NCI-H774 (cell line): ENCODE results near the gene TULP1.

Experiments used
- DNase-seq: peaks from one replicate; lab custom pipeline; 2025; lab: John Stamatoyannopoulos, UW

The TULP1 gene

GRCh38 chr6:35465646-35466045 lies 47.0 kb downstream of the TULP1 start:
- no peak for DNase-seq

GRCh38 chr6:35463292-35463691 lies 49.4 kb downstream of the TULP1 start:
- no peak for DNase-seq

GRCh38 chr6:35461270-35461669 lies 51.4 kb downstream of the TULP1 start:
- no peak for DNase-seq

GRCh38 chr6:35457907-35458306 lies 54.8 kb downstream of the TULP1 start:
- no peak for DNase-seq

DNA sequence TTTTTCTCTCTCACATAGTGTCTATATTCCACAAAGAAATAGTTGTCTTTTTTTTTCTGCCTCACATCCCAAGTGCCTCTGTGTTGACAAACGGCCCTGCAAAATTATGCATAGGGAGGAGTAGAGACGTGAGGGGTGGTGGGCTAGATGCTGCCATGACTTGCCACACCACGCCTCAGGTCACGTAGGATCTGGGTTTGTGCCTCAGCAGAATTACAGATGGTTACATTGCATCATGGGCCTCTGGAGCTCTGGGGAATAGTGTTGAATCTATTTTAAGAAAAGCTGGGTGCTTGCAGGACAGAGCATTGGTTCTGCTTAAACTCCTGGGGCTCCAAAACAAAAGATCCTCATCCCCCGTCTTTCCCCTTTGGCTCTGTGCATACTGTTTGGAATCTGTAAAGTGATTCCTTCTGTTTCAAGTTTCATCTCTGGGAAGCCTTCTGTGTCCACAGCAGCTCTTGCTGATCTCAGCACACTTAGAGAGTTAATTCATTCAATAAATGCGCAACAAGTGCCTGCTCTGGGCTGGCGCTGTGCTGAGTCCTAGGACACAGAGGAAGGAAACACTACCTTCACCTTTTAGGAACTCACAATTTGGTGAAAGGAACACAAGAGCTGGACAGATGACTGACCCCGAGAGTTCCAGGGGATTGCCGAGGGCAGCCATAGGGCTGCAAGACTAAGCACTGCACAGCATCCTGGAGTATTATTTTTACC lies 58.1 kb downstream of the TULP1 start:
- no peak for DNase-seq

DNA sequence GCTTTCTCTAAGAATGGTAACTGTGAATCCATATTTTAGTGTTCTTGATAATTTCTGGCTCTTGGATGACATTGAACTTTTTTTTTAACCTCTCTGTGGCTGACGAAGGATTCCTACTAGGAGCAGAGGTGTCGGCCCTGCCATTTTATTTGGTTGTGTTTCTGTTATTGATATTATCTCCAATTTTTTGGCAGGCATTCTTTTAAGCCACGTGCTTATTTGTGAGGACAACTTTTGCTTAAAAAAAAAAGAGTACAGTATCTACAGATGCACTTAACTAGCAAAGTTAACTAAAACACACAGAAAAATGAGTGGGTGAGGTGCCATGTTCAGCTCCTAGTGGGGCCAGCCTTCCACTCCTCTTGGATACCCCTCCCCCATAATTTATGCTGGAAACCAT lies 59.5 kb downstream of the TULP1 start:
- no peak for DNase-seq

GRCh38 chr6:35452183-35453090 lies 60.3 kb downstream of the TULP1 start, which contains the start of gene FANCE:
Gene FANCE, plus strand, starts transcription at chr6:35452338. Its CDS starts 208 bp downstream, at chr6:35452546.
- DNase-seq, result peak; percentile 89

DNA sequence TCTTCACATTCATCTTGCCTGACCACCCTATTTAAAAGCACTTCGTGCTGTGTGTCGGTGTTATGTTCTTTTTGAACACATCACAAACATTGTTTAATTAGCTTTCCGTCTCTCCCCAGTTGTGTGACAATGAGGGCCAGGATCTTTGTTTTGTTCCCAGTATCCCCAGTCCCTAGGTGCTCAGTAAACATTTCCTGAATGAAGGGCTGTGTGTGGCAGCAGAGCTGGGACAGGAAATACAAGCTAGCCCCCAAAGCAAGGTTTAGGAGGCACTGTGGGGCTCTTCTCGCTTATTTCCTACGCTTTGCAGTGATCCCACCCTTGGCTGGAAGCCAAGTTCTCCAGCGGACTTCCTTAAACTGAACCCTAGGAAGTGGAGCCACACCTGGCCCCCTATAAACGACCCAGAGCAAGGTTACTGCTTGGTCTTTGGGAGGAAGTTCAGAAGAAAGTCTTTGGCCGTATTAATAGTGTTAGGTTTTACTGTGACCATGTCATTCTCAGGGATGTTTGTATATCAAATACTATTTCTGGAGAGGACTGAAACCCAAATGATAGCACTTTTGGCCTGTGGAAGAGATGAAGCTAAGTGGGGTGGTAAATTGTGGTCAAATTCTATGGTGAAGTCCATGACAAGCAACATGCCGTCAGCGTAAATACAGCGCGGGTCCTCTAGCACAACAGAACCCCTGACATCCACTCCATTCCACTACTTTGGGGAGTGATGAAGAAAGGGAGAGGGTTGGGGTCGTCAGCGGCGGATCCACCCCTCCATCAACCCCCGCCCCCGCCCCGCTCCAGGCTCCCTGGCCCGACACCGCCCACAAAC lies 61.1 kb downstream of the TULP1 start:
- no peak for DNase-seq

DNA sequence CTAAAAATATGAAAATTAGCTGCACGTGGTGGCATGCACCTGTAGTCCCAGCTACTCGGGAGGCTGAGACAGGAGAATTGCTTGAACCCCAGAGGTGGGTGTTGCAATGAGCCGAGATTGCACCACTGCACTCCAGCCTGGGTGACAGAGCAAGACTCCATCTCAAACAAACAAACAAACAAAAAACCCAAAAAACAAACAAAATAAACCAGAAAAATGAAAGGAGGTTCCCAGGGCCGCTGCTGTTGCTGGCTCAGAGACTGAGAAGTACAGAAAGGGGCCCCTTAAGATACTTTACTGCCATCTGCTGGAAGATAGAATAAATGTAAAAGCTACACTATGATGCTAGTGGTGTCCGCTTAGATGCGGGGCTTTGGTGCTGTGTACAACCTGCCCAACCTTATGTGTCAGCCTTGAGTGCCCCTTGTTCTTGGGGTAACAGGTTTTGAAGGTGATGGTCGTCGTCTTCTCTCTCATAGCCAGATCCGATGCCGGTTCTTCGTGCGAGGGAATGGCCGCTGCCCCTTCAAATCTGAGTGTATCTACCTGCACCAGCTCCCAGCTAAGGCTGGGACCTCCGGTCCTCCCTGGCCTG lies 63.3 kb downstream of the TULP1 start:
- peak; percentile 56 for DNase-seq

- DNase-seq, result no peak
Measured at GRCh38 chr6:35448191-35448590, 64.5 kb downstream of the TULP1 start.
